GM10847 (cell line): ENCODE measurements around the gene PLPP1.

Experiments
- POLR2A ChIP-seq: IDR thresholded peaks from 2 replicates; pipeline ENCODE4 v1.6.1; 2011; ENCODE audit not compliant: insufficient read length; ENCODE audit errors: extremely low read depth

The PLPP1 gene

DNA sequence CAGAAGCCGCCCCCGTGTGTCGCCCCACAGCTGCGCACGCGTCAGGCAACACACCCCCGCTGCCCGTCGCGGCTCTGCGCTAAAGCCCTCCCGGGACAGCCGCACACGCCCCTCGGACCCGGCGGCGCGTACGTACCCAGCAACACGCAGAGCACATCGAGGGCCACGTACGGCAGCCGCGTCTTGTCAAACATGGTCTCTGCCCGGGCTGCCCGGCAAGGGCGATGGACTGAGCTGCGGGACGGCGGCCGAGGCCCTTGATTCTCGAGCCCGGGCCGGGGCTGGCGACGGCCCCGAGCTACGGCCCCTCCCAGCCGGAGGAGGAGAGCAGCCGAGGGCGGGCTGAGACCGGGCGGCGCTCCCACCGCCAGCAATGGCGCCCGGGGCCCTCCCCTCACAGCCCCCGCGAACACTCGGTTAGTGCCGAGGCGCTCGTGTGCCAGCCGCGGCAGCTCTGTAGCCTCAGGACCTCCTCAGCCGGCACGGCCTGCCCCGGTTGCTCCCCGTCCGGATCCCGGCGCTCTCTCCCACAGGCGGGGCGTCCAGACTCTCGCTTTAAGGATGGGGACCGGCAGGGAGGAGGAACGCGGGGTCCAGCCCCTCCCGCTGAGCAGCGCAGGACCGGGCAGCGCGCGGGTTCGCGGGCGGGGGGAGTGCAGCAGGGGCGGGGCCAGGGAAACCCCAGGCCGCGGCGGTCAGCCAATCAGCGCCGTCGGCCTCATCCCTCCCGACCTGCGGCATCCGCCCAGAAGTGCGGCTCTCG, at the start of gene PLPP1:
Gene PLPP1 (minus strand): TSS at position 529 of the 763 bp plus-strand sequence. CDS start 335 bp downstream, at position 194.
- peak; percentile 29 for TF ChIP-seq POLR2A

GRCh38 chr5:55583578-55583977, 48.8 kb upstream of the PLPP1 start:
- TF ChIP-seq POLR2A, result no peak

GRCh38 chr5:55582256-55582655, 47.5 kb upstream of the PLPP1 start:
- TF ChIP-seq POLR2A, result no peak

DNA sequence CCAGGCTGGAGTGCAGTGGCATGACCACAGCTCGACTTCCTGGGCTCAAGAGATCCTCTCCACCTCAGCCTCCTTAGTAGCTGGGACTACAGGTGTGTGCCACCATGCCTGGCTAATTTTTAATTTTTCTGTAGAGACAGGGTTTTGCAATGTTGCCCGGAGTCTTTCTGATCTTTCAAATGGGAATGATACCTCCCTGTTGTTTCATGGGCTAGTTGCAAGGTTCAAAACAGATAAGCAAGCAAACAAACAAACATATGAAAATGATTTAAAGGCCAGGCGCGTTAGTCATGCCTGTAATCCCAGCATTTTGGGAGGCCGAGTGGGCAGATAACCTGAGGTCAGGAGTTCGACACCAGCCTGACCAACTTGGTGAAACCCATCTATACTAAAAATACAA, 45.3 kb upstream of the PLPP1 start:
- TF ChIP-seq POLR2A, result no peak

DNA sequence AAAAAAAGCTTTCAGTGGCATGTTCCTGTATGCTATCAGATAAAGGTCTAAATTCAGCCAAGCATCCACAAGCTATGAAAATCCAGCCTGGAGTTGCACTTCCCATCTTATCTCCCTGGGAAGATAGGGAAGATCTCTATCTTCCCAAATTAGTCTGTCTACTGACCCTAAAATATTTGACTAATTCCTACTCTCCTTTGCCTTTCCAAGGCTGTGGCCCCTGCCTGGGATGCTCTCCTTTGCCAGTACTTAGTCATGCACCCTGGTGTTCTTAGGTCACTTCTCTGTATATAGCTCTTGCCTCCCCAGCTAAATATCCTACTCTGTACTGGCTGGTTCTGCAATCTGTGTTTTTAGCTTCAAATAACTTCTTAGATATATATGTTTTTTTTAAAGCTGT, 44.0 kb upstream of the PLPP1 start:
- no peak for TF ChIP-seq POLR2A

- no peak for TF ChIP-seq POLR2A
These were observed 42.7 kb upstream of the PLPP1 start for GRCh38 chr5:55577353-55578060.

DNA sequence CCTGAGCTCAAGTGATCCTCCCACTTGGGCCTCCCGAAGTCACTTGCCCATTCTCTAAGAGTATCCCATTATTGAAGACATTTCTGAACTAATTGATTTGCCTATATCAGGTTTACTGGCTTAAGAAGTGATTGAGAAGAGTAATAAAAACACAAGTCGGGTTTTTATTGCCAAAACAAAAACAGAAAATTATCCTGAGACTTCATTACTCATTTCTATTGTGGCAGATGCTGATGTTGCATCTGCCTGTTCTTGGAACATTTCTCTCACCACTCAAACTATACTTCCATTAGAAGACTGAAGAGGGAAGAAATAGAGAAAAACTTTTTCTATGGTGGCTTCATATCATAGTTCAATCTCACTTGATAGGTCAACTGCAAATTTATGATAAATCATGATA, 41.9 kb upstream of the PLPP1 start:
- no peak for TF ChIP-seq POLR2A

DNA sequence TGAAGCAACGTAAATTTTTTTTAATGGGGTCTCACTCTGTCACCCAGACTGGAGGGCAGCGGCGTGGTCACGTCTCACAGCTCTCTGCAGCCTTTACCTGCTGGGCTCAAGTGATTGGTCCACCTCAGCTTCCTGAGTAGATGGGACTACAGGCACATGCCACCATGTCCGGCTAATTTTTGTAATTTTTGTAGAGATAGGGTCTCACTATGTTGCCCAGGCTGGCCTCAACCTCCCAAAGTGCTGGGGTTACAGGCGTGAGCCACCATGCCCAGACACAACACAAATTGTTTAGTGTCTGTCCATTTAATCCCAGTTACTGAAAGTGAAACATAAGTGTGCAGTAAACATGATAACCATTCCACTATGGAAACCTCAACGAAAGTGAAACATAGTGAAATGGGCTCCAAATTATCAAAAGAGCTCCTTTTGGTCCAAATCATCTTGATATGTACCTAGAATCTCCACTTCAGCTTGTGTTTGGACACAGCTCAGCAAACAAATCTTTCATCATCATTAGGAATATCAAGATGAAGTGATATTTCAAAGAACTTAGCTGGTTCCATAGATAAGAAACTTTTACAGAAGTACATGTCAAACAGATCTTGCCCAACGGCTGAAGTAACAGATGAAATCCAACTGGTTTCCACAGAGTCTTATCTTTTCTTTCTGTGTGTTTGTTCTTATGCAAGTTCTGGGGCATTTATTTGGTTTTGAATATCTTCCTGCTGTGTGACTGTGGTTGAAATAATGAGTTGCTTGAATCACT, 41.2 kb upstream of the PLPP1 start:
- no peak for TF ChIP-seq POLR2A

GRCh38 chr5:55572600-55572999, 37.8 kb upstream of the PLPP1 start:
- no peak for TF ChIP-seq POLR2A

DNA sequence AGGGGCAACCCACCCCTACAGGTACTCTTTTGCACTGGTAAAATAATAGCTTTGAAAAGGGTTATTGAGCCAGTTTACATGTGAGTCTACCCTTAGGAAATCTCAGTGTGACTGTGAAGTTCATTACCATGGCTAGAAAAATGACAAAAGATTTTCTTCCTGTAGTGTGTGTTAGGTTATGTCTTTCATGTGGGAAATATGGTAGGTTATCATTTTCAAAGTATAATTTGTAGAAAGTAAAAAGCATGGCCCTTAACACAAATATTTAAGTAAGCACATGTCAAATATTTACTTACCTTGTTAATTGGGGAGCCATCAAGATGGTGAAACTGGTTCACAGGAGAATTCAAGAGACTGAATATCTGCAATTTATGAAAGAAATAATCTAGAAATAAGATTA, 37.3 kb upstream of the PLPP1 start:
- no peak for TF ChIP-seq POLR2A

DNA sequence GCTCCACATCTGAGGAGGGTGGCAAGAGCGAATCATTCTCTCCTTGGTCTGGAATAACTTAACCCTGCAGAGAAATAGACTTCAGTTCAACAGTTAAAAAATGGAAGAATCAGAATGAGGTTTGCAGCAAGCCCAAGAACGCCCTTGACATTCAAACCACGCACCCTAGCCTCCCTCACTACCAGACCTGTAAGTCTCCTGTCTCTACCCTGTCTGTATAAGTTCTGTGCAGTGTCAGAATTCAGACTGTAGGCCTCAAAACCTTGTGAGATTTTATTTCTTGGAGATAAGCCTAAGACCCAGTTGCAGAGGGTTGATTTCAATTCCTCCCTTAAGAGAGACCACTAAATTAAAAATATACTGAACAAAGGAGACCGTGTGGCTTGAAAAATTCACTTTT, 35.8 kb upstream of the PLPP1 start:
- no peak for TF ChIP-seq POLR2A

DNA sequence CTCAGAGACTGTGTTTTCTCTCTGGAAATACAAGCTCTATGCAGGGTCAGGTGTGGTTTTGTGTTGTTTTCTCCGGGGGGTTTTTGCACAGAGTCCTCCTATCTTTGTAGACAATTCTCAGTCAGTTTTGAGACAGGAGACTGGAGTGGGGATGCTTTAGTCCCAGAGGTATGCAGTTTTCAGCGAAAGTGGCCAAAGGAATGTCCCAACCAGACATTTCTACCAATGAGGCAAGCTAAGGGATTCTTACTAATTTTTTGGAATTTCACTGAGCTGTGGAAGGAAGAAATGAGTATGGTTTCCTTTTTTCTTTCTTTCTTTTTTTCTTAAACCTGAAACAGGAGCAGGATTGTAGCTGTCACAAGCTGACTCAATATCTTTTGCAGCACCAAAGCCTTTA, 35.3 kb upstream of the PLPP1 start:
- no peak for TF ChIP-seq POLR2A

DNA sequence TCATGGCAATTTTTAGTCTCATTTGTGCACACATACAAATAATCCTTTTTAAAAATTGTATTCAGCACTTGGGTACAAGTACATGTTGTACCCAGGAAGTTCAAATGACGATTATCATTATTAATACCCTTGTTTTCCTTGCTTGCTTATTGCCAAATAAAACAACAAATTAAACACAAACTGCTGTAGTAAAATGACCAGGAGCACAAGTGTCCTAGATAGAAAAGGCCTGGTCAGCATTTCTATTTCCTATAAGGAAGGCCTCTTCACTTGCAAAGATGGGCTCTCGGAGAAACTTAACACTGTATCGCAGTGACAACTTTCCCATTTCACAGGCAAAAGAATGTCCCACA, 34.7 kb upstream of the PLPP1 start:
- no peak for TF ChIP-seq POLR2A

- no peak for TF ChIP-seq POLR2A
These were observed 34.1 kb upstream of the PLPP1 start for GRCh38 chr5:55568654-55569512.

- TF ChIP-seq POLR2A, result no peak
These were observed 30.0 kb upstream of the PLPP1 start for GRCh38 chr5:55564721-55565120.
